ENCODE results near the gene GNAO1.

- no peak for TF ChIP-seq CTCF (IDR thresholded peaks at IDR 0.05)
- no peak for TF ChIP-seq EP300 (IDR thresholded peaks at IDR 0.05)
- TF ChIP-seq POLR2A (IDR thresholded peaks at IDR 0.05): no peak
Observed at GRCh38 chr16:56364865-56365264, 173.6 kb downstream of the GNAO1 start.
